GM21526 (cell line): ENCODE results near the gene LAMA2.

Experiments
- ATAC-seq: cut with Tn5 transposase; IDR thresholded peaks from one replicate; pipeline ENCODE4 v1.9.1; 2021; ENCODE audit warnings: moderate library complexity; ENCODE audit not compliant: unreplicated experiment, low FRiP score

LAMA2 gene

GRCh38 chr6:129499843-129500219 is 616.9 kb downstream of the LAMA2 start:
- no peak for ATAC-seq

DNA sequence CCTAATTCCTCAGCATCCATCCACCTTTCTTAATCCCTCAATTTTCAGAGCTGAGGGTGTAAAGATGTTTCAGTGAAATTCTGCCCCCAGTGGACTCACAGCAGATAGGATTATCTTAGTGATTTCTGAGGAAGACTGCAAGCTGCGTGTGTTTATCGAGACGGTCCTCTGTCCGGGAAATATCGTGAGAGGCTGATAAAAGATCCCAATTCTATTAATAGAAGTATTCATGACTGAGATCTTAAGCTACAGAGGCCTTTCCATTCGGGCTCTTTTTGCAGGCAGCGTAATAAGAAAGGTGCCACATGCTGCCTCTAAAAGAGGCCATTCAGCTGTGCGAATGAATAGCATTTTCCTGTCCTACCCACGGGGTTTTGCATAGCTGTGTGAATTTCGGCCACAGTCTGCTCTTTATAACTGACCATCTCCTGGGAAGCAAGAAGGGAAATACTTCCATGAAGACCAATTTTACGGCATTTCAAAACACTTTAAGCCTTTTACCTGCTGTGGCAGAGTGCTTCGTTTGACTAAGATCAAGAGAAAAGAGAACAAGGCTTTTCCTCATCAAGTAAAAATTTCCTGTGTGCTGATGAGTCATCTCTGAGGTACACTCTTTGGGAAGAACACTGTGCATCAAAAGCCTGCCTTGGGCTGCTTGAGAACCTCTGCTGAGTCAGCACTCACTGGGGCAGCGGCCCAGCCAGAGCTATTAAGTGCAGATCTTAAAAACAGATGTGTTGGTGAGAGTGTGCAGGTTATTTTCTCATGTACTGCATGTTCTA is 618.2 kb downstream of the LAMA2 start:
- ATAC-seq: no peak

- no peak for ATAC-seq
Observed at GRCh38 chr6:129501740-129502660, 619.1 kb downstream of the LAMA2 start.

DNA sequence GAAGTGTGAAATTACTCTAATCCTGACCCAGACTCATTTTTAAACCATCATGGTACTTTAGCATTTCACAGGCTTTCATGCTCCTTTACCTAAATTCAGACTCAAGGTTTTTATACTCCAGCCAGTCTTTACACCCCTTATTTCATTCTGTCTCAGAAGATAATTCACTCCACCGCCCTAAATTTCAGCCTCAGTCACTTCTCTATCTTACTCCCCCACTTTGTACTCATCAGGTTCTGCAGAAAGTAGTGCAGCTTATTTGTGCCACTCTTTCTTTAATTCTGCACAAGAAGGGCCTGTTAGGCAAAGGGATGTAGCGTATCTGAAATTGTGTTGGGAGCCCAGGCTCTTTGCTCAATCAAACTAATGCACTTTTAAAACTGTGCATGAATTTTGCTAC is 621.5 kb downstream of the LAMA2 start:
- no peak for ATAC-seq

DNA sequence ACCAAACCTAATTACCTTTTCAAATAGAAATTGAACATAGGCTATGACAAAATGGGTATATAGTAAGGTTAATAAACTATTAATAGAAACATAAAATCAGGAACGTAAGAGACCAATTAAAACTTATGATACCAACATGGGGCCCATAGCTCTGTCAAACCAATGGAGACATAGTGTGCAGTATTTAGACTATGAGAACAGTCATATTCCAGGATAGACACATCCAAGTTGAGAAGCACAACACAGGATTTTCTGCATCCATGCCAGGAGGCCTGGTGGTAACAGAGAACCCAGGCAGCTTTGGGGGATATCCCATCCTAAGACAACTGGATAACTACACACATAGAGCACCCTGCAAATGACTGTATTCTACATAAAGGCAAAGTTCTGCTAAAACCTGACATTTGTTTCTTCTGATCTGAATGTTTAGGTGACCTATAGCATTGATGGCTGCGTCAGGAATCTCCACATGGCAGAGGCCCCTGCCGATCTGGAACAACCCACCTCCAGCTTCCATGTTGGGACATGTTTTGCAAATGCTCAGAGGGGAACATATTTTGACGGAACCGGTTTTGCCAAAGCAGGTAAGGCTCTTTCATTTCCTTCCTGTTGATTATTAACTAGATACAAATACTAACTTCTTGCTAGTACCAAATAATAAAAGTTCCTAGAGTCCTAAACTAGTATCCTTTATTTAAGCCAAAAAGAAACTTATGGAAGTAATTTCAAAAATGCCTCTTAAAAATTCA is 624.3 kb downstream of the LAMA2 start:
- no peak for ATAC-seq

DNA sequence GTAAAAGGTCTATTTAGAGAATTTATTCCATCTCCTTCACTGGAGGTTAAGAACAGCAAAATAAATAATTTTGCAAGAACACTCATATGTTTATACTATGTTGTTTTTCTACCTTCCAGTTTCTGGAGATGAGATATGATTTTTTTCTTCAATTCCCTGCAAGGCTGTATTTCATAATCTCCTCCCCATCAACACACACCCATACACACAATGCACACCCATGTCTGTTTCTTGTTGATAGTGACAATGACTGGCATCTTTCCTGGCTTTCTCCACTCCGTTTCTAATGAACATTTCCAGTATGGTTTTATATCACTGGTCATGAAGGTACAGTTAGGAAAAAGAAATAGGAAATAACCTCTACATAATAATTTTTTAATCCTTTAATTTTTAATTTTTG is 624.9 kb downstream of the LAMA2 start:
- ATAC-seq: no peak

GRCh38 chr6:129508477-129509145 is 625.7 kb downstream of the LAMA2 start:
- no peak for ATAC-seq

- ATAC-seq: no peak
Observed at GRCh38 chr6:129510950-129511349, 628.0 kb downstream of the LAMA2 start.

DNA sequence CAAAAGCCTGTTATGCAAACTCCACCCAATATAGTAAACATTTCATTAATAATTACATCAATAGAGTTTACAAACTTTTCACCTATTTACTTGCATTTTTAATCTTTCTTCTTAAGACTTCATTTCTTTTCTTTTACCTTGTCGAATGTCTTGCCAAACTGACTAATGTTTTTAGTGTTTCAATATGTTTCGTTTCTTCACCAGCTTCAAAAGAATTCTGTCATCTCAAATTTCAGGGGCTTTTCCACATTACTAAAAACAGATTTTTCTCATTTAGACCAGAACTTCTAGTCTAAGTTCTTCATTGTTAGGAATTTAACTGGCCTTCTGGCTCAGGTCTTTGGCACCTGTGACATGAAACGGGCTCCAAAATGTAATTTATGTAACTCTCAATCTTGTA is 630.5 kb downstream of the LAMA2 start:
- ATAC-seq: no peak

DNA sequence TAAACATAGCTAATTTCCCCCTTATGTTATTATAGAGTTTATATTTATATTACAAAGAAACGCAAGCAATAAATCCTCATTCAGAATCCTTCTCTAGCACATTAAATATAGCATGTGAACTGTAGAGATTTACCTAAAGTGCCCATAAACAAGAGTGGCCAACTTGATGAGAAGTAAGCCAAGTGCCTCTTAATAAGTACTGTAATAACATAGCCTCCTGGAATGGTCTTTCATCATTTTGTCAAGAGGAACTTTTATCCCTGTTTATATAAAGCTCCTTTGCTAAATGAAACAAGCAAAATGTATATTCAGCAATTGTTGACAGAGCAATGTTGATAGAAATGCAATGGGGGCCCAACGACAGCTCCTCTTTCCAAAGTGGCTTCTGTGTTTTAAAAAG is 632.1 kb downstream of the LAMA2 start:
- no peak for ATAC-seq

DNA sequence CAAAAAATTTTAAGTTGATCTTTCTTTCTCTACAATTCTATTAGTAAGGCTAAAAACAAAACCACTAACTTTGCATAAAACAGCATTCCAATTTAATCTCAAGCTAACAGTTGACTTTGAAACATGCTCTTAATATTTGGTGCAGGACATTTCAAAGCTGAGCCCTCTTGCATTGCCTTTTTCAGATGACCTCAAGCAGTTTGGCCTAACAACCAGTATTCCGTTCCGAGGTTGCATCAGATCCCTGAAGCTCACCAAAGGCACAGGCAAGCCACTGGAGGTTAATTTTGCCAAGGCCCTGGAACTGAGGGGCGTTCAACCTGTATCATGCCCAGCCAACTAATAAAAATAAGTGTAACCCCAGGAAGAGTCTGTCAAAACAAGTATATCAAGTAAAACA is 633.1 kb downstream of the LAMA2 start:
- no peak for ATAC-seq

DNA sequence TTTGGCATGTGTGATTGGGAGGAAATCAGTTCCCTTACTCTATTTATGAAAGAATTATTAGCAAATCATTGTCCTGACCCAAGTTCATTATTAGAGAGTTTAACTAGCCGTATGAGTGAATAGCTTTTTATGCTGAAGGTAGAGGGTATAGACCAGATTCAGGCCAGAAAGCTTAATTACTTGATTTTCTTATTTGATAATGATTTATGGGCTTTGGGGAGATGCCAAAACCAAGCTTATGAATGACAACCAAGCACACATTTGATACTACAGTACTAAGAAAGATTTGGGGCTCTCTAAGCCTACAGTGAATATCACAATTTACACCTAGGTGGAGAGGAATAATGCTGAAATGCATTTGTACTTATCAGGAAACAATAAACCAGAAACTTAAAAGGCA is 633.8 kb downstream of the LAMA2 start:
- no peak for ATAC-seq

- no peak for ATAC-seq
Observed at GRCh38 chr6:129517288-129517687, 634.4 kb downstream of the LAMA2 start.

DNA sequence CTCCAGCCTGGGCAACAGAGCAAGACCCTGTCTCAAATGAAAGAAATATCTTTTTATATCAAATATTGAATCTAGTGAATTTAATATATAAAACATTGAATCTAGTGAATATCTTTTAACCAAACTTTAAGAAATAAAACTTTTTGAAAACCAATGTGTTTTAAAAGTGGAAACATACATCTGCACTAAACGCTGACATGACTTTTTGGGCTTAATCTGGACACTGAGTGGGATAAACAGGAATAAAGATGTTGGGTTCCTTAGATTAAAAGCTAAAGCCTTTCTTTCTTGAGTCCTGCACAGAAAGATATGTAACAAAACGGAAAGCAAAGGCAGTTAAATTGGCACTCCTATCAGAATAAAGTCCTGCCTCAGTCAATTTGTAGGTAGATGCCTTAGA is 636.8 kb downstream of the LAMA2 start:
- no peak for ATAC-seq

DNA sequence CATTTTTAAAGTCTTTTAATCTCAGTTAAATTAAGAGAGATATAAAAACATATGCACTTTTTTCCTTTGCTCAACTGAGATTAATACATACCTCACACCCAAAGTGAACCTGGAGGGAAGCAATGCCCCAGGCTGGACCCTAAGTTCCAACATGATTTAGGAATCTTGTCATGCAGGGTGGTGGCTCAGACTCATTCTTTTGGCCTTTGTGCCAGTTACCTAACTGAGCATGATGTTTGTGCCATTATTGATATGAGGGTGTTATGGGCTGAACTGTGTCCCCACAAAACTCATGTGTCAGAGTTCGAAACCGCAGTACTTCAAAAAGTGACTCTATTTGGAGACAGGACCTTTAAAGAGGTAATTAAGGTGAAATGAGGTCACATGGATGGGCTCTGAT is 639.0 kb downstream of the LAMA2 start:
- no peak for ATAC-seq

DNA sequence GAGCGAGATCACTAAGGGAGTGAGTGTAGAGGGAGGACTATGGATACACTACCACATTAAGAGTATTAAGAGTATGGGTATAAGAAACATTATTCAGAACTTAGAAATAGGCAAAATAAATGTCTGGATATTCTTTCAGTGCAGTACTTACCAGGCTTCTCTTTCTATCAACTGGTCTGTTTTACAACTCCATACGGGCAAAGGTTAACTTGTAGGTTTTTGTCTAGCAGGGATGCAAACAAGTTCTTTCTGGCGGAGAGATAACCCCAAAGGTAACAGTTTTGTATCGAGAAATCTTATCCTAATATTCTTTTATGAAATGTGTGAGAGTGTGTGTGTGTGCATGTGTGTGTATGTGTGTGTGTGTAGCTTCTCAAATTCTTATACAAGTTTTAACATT is 640.9 kb downstream of the LAMA2 start:
- no peak for ATAC-seq

- ATAC-seq: no peak
Observed at GRCh38 chr6:129525055-129525454, 642.1 kb downstream of the LAMA2 start.

GRCh38 chr6:129534926-129535325 is 652.0 kb downstream of the LAMA2 start:
- no peak for ATAC-seq

GRCh38 chr6:129536271-129536670 is 653.3 kb downstream of the LAMA2 start:
- ATAC-seq: no peak

DNA sequence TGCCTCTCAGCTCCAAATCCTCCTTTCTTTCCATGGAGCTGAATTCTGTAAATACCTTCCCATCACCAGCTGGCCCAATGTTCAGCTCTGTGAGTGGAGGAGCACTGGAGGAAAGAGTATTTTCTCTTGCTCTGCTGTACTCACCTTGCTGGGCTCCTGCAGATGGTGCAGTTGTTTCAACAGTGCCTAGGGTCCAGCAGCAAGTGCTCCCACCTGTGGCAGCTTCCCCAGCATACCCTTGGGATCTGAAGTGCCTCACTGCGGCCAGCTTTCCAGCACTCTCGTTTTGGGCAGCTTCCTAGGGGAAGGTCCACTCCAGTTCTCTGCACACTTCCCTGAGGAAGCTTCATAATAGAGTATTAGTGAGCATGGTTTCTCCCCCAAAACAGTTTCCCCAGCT is 656.1 kb downstream of the LAMA2 start:
- ATAC-seq: no peak

- ATAC-seq: no peak
Observed at GRCh38 chr6:129542705-129543104, 659.8 kb downstream of the LAMA2 start.
